SK-N-MC (cell line): Measurements from ENCODE around the gene TLR10.

Experiments used
- EZH2 ChIP-seq: fragments of 200-600 bp; sonication (generic); IDR thresholded peaks from one replicate; pipeline ENCODE4 v1.6.1; 2017; ENCODE audit warnings: antibody characterized with exemption
- POLR2AphosphoS5 ChIP-seq: IDR thresholded peaks from 2 replicates; pipeline ENCODE4 v1.6.1; 2012; ENCODE audit warnings: mild to moderate bottlenecking, low read depth, low read length, borderline replicate concordance

GRCh38 chr4:38733663-38734062 lies 49.1 kb downstream of the TLR10 start:
- no peak for TF ChIP-seq EZH2
- TF ChIP-seq POLR2AphosphoS5 = no peak
